ENCODE results near the gene MEI1.

Gene MEI1

DNA sequence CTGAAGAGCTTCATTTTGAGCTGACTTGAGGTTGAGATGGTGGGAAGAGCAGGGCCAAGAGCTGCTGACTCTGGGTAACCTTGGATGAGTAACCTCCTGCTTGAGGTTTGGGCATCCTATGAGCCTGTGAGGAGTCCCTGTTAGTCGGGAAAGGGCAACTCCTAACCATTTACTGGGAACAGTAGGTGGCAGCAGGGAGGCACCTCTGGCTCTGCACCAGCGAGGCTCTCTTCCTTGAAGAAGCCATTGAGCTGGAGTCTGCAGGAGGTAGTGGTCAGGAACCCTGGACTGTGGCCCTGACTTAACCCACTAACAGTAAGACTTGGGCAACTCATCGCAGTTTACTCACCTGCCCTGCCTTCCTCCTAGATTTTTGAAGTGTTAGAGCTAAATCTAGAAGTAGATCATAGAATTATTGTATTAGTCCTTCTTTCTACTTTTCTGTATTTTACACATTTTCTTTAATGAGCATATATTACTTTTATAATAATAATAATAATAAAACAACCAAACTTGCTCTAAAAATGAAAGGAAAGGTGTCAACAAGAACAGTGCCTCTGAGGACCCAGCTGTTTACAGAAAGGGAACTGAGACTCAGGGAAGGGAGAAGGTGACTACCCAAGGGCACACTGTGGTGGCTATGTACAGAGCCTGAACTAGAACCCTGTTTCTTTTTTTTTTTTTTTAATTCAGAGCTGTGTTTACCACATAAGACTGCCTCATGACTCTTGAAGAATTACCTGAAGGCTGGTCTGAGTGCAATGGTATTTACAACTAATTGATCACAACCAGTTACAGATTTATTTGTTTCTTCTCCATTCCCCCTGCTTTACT lies 47.5 kb downstream of the MEI1 start:
- peak; percentile 0 to 10 for DNase-seq (ENCODE audit: low read depth in 2 of 2)

DNA sequence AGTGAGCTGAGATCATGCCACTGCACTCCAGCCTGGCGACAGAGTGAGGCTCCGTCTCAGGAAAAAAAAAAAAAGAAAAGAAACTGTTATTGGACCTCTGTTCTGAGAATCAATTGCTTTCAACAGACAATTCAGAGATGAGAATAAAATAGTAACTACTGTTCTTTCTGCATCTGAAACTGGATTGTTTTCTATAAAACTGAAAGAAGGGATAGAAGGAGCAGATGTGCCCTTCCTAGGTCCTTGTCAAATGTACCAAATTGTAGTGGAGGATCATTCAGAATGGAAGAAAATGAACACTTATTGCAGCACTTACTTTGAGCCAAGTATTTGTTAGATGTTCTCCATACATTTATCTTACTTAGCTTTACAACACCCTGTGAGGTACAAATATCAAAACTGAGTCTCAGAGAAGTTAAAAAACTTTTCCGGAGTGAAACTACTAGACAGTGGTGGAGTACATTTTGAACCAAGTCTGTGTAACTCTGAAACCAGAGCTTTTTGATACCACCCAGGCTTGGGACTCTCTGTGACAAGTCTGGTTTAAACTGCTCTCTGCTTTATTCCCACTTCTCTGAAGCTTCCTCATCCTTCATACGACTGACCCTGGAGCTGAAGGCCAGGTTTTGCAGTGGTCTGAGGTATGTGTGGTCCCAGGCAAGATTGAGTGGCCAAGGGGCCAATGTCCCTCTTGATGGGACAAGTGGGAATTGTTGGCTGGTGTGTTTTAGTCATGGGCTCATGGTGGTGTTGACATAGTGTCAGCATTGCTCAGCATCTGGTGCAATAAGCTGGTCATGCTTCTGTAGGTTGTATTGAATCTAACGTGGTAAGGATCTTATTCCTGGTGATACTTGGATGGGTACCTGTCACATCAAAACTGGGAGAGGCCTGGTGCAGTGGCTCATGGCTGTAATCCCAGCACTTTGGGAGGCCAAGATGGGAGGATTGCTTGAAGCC lies 53.0 kb downstream of the MEI1 start:
- DNase-seq (ENCODE audit: low read depth in 2 of 2) = no peak

DNA sequence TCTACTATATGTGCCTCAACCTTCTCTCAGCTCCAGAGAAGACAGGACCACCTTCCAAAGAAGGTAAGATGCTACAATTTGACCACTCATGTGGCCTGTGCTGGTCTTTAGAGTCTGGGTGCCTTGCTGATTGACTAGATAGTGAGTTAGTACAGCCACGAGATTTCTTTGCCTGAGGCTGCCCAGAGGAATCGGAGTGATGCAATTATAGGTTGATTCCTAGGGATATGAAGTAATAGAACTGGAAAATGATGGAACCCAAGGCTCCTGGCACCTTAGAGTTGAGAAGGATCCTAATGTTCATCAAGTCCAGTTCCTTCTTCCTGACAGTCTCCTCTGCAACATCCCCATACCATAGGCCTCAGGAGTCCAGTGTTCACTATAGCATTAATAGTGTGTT lies 54.7 kb downstream of the MEI1 start:
- no peak for DNase-seq (ENCODE audit: low read depth in 2 of 2)

DNA sequence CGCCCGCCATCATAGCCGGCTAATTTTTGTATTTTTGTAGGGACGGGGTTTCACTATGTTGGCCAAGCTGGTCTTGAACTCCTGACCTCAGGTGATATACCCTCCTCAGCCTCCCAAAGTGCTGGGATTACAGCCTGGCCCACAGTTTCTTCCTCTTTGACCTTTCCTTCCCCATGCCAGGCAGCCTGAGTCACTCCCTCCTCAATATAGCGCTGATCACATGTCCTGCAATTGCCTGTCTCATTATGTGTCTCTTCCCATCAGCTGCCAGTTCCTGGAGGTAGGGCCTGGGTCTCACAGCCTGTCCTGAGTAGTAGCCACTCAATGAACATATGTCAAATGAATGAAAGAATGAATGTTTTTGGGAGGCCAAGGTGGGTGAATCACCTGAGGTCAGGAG lies 58.2 kb downstream of the MEI1 start:
- no peak for DNase-seq (ENCODE audit: low read depth in 2 of 2)

DNA sequence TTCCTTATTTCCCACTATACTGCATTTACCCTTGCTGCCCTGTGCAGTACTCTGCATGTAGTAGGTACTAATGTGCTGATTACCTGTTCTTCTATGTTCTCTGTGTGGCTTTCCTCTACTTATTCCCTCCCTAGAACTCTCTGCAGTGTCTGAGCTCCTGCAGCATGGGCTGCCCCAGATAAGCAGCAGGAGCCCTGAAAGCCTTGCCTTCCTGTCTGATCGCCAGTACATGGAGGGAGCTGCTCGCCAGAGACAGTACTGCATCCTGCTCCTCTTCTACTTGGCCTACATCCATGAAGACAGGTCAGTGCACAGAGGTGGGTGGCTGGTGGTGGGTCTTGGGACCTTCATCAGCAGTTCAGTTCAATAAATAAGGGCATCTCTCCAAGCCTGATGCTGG lies 58.9 kb downstream of the MEI1 start:
- no peak for DNase-seq (ENCODE audit: low read depth in 2 of 2)

DNA sequence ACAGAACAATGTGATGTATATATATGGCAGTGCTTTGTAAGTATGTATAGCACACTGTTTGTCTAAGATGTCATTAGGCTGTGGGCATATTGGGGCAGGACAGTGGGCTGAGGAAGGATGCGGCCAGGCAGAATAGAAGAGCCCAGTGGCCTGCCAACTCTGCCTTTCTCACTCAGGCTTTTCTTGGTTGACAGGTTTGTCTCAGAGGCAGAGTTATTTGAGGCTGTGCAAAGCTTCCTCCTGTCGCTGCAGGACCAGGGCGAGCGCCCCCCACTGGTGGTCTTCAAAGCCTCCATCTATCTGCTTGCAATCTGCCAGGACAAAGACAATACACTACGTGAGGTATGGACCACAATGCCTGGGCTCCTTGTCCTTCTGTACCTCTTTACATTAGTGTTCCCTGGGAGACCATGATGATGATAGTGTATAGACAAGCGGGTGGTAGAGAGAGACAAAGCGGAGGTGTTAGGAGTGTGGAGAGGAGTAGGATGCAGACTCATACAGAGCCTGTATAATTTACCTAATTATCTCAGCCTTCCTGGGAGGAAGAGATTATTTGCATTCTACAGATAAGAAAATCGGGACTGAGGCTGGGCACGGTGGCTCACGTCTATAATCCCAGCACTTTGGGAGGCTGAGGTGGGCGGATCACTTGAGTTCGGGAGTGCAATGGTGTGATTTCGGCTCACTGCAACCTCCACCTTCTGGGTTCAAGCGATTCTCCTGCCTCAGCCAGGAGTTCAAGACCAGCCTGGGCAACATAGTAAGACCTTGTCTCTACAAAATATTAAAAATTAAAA lies 63.9 kb downstream of the MEI1 start:
- no peak for DNase-seq (ENCODE audit: low read depth in 2 of 2)

DNA sequence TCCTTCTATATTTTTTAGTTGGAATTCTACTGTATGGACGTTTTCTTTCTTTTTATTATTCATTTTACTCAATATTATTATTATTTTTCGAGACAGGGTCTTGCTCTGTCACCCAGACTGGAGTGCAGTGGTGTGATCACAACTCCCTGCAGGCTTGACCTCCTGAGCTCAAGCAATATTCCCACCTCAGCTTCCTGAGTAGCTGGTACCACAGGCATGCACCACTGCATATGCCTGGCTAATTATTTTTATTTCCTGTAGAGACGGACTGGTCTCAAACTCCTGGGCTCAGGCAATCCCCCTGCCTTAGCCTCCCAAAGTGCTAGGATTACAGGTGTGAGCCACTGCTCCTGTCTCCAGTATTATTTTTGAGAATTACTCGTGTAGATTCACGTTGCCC lies 67.2 kb downstream of the MEI1 start:
- no peak for DNase-seq (ENCODE audit: low read depth in 2 of 2)

DNA sequence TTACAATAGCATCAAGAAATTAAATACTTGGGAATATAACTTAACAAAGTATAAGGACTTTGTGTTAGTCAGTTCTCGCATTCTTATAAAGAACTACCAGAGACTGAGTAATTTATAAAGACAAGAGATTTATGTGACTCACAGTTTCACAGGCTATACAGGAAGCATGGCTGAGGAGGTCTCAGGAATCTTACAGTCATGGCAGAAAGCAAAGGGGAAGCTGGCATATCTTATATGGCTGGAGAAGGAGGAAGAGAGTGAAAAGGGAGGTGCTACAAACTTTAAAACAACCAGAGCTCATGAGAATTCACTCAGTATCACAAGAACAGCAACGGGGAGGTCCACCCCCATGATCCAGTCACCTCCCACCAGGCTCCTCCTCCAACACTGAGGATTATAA lies 69.1 kb downstream of the MEI1 start:
- no peak for DNase-seq (ENCODE audit: low read depth in 2 of 2)

DNA sequence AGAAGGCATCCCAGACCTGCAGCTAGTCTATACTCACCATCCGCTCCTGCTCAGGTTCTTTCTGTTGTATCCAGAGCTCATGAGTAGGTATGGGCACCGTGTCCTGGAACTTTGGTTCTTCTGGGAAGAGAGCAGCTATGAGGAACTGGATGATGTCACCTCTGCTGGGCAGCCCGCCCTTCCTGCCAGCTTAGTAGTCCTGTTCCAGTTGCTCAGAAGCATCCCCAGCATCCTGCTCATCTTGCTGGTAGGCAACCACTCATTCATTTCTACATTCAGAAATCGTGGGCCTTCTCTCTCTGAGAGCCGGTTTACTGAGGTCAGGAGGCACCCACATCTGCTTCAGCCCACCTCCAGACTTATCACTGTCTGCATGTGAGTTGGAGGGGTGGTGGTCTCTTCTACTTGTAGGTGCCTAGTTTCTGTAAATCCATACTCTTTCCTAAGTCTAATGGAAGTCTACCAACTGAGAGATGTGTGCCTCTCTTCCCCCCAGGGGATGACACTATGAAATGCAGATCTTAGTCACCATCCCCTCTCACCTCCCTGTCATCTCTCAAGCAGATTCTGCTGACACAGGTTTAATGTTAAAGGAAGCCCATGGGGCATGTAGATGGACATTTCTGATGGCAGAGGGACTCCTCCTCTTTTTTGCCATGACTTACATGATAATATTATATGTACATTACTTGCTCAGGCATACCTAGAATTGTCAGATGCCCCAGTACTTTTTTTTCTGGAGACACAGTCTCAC lies 71.6 kb downstream of the MEI1 start:
- DNase-seq (ENCODE audit: low read depth in 2 of 2) = no peak

DNA sequence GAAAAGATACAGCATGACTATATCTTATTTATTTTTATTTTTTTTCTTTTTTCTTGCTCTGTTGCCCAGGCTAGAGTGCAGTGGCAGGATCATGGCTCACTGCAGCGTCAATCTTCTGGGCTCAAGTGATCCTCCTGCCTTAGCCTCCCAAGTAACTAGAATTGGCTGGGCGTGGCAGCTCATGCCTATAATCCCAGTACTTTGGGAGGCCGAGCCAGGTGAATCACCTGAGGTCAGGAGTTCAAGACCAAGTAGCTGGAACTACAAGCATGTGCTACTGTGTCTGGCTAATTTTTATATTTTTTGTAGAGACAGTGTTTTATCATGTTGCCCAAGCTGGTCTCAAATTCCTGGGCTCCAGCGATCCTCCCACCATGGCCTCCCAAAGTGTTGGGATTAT lies 72.9 kb downstream of the MEI1 start:
- DNase-seq (ENCODE audit: low read depth in 2 of 2) = no peak

DNA sequence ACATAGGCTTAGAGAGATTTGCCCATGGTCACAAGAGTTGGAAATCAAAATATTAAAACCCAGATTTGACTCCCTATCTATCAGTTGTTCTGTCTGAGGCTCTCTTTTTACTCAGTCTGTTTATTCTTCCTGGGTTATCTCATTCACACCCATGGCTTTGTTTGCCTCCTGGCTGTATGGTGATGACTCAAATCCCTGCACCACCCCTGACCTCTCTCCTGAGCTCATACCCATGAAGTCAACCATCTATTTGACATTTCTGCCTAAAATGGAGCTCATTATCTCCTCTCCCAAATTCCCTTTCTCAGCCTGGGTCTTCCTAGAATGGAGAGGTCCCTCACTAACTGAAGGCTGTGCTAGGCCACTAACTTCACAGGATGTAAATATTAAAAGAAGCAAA lies 73.3 kb downstream of the MEI1 start:
- DNase-seq (ENCODE audit: low read depth in 2 of 2) = no peak

DNA sequence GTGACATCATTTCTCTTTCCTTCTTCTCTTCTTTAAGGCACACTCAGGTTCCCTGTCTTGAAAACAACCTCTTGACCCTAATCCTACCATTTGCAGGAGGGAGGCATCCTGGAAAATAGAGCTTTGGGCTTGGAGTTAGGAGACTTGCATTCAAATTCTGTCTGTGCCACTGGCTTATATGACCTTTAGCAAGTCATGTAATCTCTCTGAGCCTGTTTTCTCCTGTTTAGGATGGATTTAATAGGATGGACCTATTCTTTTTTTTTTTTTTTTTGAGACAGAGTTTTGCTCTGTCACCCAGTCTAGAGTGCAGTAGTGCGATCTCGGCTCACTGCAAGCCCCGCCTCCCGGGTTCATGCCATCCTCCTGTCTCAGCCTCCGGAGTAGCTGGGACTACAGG lies 76.0 kb downstream of the MEI1 start:
- DNase-seq (ENCODE audit: low read depth in 2 of 2) = no peak

DNA sequence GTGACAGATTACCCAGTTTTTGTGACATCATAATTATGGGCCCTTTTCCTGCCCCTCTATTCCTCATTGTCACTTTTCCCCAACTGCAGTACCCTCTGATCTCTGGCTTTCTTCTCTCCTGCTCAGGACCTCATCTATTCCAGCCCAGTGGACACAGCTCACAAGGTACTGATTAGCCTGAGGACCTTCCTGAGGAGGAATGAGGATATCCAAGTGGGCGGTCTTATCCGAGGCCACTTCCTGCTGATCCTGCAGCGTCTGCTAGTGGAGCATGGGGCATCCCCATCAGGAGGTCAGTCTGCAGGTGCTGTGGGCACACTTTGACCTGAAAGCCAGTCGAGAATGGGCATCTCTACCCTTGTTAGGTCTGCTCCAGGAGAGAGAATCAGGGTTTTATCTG lies 76.7 kb downstream of the MEI1 start:
- DNase-seq (ENCODE audit: low read depth in 2 of 2) = no peak

DNA sequence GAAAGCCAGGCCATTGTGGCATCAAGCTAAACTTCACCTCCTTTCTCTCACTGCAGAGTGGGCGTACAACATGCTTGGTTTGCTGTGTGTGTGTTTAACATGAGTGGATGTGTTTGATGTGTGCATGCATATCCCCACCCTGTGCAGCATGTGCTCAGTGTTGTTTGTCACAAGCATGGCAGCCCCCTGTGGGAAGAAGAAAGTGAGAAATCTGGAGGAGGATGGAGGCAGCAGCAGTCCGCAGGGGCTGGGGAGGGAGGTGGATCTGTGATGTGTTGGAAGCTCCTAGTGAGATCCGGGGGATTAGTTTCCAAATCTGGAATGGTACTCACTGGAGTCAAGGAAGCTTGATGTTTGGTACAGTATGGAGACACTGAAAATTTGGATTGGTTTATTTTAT lies 77.1 kb downstream of the MEI1 start:
- no peak for DNase-seq (ENCODE audit: low read depth in 2 of 2)

DNA sequence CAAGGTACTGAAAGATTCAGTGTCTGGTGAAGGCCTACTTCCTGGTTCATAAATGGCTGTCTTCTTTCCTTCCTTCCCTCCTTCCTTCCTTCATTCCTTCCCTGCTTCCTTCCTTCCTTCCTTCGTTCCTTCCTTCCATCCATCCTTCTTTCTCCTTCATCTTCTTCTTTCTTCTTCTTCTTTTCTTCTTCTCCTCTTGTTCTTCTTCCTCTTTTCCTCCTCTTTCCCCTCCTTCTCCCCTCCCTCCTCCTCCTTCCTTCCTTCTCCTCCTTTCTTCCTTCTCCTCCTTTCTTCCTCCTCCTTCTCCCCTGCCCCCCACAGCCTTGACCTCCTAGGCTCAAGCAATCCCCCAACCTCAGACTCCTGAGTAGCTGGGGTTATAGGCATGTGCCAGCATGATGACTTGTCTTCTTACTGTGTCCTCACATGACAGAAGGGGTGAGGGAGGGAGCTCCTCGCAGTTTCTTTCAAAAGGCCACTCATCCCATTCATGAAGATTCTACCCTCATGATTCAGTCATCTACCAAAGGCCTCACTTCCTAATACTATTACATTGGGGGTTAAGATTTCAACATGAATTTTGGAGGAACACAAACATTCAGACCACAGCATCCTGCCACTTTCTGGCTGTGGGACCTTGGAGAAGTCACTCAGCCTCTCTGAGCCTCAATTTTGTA lies 78.6 kb downstream of the MEI1 start:
- DNase-seq (ENCODE audit: low read depth in 2 of 2) = no peak

DNA sequence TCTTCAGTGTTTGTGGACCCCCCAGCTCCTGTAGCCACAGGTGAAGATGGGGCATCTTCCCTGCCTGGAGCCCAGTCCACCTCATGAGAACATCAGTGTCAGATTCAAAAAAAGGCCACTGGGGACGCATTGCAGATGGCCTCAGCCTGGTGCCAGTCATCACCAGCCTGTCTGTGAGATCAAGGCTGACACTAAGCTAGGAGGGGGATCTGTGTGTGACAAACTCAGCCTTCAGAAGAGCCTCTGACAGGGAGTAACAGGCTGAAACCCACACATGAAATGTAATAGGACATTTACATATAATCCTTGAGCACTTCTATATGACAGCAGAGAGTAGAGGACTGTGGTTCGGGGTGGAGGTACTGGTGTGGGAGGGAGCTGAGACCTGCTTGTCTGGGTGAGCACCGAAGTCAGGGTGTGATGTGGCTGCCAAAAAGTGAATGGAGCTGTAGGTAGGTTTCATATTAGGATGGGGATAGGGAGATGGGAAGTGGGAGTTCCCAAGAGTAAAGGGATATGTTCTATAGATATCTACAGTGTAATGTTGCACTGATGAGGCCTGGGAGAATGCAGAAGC lies 80.7 kb downstream of the MEI1 start:
- no peak for DNase-seq (ENCODE audit: low read depth in 2 of 2)

DNA sequence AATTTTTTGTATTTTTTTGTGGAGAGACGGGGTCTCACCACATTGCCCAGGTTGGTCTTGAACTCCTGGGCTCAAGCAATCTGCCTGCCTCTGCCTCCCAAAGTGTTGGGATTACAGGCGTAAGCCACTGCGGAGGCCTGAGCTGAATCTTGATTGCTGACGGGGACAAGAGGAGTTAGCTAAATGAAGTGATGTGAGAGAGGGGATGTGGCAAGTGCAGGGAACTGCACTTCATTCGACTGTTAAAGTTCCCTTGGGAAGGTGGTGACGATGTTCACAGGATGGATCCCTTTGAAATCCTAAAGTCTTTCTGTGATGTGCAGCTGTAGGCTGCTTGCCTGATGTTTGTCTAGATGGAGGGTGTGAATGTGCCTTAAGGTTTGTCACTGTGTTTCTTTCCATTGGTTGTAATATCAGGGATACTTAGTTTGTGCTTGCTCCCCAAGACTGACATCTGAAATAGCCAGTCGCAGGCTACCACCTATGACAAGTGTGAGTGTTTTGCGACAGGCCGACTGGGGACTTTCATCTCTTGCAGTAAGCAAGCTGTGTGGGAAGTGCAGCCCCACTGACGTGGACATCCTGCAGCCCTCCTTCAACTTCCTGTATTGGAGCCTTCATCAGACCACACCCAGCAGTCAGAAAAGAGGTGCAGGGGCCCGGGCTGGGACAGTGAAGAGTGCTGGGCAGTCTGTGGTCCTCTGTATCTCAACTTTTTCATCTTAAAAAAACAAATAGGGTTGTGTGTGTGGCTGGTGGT lies 81.6 kb downstream of the MEI1 start:
- peak; percentile 65 to 76 for DNase-seq (ENCODE audit: low read depth in 2 of 2)

DNA sequence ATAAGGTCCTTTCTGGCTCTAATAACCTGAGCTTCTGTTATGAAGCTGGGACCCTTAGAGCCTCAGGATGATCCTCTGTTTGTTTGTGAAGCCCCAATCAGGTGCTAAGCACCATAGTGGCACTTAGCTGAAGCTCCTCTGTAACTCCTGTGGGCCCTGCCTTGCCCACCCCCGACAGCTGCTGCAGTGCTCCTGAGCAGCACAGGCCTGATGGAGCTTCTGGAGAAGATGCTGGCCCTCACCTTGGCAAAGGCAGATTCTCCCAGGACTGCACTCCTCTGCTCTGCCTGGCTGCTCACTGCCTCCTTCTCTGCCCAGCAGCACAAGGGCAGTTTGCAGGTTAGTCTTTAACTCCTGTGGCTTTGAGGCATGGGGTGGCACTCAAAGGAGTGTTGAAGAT lies 82.2 kb downstream of the MEI1 start:
- no peak for DNase-seq (ENCODE audit: low read depth in 2 of 2)

DNA sequence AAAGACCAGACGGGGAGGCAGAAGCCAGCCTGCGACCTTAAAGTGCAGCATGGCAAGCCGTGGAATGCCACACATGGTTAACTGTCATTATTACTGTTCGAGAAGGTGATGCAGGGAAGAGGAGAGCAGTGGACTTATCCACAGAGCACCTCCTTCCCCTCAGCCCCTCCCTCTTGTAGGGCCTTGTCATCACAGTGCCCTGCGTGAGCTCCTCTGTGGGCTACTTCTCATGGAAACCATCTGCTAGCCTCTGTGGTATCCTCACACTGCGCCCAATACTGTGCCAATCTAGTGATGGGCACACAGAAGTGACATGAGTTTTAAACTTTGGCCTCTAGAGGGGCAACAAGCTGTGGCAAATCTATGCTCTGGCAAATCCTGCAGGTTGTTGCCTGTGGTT lies 83.0 kb downstream of the MEI1 start:
- no peak for DNase-seq (ENCODE audit: low read depth in 2 of 2)

DNA sequence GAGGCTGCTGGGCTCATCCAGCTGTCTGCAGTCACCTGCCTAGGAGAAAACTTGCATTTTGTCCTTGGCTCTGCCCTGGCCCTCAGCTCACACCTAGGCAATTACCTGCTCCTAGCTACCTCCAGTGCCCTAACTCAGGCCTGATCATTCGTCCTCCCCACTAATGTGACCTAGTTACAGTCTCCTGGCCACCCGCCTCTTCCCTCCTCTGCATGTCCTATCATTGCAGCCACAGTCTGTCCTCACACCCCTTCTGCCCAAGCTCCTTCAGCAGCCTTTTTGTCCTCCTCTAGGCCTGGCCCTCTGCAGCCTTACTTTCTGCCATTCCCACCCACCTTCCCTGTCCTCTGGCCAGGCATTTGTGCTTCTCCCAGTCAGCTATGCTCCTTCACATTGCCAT lies 83.4 kb downstream of the MEI1 start:
- no peak for DNase-seq (ENCODE audit: low read depth in 2 of 2)
